Inflammatory macrophage (primary cell): ENCODE data around the gene TUBGCP2.

ENCODE experiments used
- DNase-seq, 2 donors: peaks; one replicate each; pipeline ENCODE4 v3.0.0-alpha.2; 2020 to 2022

The TUBGCP2 gene

GRCh38 chr10:133341983-133342382, 33.3 kb upstream of the TUBGCP2 start:
- no peak for DNase-seq

GRCh38 chr10:133339708-133340380, 31.2 kb upstream of the TUBGCP2 start:
- no peak for DNase-seq

- DNase-seq: no peak
Observed at GRCh38 chr10:133338080-133339071, 29.7 kb upstream of the TUBGCP2 start.

GRCh38 chr10:133337370-133337725, 28.7 kb upstream of the TUBGCP2 start:
- DNase-seq: no peak

GRCh38 chr10:133336577-133337369, 28.1 kb upstream of the TUBGCP2 start, which contains the start of gene CALY:
CALY (minus strand) TSS chr10:133336896; CDS start chr10:133328989, 7,907 bp downstream.
- no peak for DNase-seq

- no peak for DNase-seq
Observed at GRCh38 chr10:133336118-133336576, 27.5 kb upstream of the TUBGCP2 start.

- peak; percentile 38 to 51 for DNase-seq
Observed at GRCh38 chr10:133335246-133336117, 26.8 kb upstream of the TUBGCP2 start.

- no peak for DNase-seq
Observed at GRCh38 chr10:133334503-133335245, 26.0 kb upstream of the TUBGCP2 start.

GRCh38 chr10:133332936-133333699, 24.4 kb upstream of the TUBGCP2 start:
- no peak for DNase-seq

- DNase-seq: peak; percentile 80 to 82
Observed at GRCh38 chr10:133329491-133330202, 21.0 kb upstream of the TUBGCP2 start.

GRCh38 chr10:133328358-133329343, 20.0 kb upstream of the TUBGCP2 start:
- DNase-seq: no peak

GRCh38 chr10:133327651-133328357, 19.1 kb upstream of the TUBGCP2 start:
- no peak for DNase-seq

- DNase-seq: no peak
Observed at GRCh38 chr10:133326745-133327650, 18.3 kb upstream of the TUBGCP2 start.

GRCh38 chr10:133326223-133326551, 17.5 kb upstream of the TUBGCP2 start:
- DNase-seq: no peak

GRCh38 chr10:133325440-133326222, 17.0 kb upstream of the TUBGCP2 start:
- DNase-seq: no peak

- no peak for DNase-seq
Observed at GRCh38 chr10:133324857-133325260, 16.2 kb upstream of the TUBGCP2 start.
